Ecto neural progenitor cell (in vitro differentiated cells): ENCODE measurements around the gene LPAR6.
"Not testable (repeated sequence)": the region's sequence is repeated elsewhere in the genome, so short reads cannot be mapped to it uniquely, and the experiment has no call there.

ENCODE experiments used
- DNase-seq: peaks from one replicate; pipeline ENCODE4 v3.0.0-alpha.2; 2018; ENCODE audit warnings: low spot score

The LPAR6 gene, protein sequence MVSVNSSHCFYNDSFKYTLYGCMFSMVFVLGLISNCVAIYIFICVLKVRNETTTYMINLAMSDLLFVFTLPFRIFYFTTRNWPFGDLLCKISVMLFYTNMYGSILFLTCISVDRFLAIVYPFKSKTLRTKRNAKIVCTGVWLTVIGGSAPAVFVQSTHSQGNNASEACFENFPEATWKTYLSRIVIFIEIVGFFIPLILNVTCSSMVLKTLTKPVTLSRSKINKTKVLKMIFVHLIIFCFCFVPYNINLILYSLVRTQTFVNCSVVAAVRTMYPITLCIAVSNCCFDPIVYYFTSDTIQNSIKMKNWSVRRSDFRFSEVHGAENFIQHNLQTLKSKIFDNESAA

DNA sequence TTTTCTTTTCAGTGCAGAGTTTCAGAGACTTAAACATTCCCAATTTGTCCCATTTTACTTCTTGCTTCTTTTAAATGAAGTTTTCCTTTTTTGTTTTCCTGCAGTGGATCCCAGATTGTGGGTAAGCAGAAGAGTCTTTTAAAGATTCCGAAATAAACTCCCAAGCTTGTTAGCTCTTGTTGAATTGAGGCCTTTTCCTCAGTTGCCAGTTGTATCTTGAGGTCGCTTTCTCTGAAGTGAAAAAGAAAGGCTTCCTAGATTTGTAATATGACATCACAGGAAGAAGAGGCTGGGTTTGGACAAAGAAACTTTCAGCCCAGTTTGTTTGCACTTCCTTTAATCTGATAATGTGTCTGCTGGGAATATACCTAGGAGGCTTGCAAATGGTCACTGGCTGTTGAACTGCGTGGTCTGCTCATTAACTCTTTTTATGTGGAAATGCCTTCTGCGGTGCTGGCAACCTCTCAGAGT lies at the start of gene LPAR6:
Gene LPAR6, minus strand, starts transcription at position 233 of the 471 bp plus-strand sequence. CDS start 690 bp downstream, outside the sequence.
- no peak for DNase-seq

GRCh38 chr13:48457578-48458242 lies 44.8 kb upstream of the LPAR6 start:
- DNase-seq, result no peak

- DNase-seq, result no peak
These were observed 43.6 kb upstream of the LPAR6 start for GRCh38 chr13:48456546-48456945.

DNA sequence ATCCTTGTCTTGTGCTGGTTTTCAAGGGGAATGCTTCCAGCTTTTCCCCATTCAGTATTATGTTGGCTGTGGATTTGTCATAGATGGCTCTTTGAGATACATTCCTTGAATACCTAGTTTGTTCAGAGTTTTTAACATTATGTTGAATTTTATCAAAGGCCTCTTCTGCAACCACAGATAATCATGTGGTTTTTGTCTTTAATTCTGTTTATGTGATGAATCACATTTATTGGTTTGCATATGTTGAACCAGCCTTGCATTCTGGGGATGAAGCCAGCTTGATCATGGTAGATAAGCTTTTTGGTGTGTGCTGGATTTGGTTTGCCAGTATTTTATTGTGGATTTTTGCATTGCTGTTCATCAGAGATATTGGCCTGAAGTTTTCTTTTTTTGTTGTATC lies 38.3 kb upstream of the LPAR6 start:
- DNase-seq, result not testable (repeated sequence)

GRCh38 chr13:48449656-48450055 lies 36.7 kb upstream of the LPAR6 start:
- no peak for DNase-seq

DNA sequence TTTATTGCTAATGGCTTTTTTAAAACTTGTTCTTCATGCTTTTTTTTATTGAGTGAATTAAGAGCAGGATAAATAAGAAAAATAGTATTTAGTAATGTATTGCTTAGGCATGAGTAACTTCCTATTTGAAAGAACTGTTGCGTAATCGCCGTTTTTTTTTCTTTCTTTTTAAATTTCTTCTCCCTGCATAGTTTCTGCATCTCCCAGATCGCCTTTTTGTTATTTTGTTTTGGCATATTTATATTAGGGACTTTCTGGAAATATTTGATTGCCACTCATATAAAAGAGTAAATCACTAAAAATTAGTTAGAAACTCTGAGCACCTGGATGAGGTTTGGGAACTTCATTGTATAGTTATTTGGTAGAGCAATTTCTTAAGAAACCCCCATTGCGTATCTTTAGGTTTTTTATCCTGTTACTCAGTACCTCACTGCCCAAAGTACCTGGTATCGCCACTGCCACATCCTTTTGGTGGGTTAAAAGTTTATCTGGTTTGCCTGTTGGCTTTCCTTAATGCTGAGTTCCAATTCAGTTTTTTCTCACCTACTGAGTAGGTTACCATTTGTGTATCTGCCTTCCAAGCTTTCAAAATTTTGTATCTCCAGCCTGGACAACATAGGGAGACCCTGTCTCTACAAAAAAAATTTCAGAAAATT lies 36.2 kb upstream of the LPAR6 start:
- DNase-seq, result no peak

- no peak for DNase-seq
These were observed 35.5 kb upstream of the LPAR6 start for GRCh38 chr13:48448285-48448958.

- DNase-seq, result no peak
These were observed 33.6 kb upstream of the LPAR6 start for GRCh38 chr13:48446464-48446863.

DNA sequence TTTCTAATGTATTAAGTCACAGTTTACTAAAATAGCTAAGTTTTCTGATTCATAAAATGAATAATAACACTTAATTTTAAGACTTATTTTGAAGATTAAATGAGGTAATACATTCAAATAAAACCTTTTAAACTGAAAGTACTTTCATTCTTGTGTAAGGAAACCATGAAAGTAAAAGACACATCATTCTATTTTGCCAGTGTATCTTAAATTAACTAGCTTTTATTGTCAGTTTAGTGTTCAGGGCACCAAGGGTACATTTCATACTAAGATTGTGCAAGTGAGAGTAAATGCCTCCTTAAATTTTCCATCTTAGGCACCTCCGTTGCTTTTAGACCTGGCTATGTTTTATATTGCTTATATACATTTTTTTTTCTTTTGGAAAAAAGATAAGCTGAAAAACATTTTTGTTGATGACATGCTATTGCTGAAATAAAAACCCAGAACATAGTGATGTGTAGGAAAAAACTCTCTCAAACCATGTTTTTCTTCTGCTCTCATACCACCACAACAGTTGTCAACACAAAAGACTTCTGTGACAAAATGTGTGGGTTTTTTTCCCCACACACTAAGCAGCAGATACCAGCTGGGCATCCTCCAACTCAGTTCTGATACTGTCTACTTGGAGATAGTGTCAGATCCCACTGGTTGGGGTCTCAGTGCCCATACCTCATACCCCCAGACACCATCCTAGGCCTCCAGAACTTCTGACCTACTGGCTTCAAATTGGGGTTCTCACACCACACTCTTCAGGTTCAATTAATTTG lies 30.7 kb upstream of the LPAR6 start:
- DNase-seq, result no peak

DNA sequence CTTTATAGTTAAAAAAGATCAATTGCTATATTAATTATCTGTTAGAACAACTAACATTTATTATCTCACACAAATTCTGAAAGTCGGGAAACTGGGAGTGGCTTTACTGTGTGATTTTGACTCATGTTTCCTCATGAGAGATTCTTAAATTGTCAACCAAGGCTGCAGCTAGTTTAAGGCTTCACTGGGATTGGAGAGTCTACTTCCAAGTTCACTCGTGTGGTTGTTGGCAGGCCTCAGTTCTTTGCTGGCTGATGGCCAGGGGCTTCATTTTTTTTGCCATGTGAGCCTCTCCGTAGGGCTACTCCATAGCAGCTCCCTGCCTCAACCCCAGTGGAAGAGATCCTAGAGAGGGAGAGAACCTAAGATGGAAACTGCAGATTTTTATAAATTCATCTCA lies 24.5 kb upstream of the LPAR6 start:
- DNase-seq, result no peak

DNA sequence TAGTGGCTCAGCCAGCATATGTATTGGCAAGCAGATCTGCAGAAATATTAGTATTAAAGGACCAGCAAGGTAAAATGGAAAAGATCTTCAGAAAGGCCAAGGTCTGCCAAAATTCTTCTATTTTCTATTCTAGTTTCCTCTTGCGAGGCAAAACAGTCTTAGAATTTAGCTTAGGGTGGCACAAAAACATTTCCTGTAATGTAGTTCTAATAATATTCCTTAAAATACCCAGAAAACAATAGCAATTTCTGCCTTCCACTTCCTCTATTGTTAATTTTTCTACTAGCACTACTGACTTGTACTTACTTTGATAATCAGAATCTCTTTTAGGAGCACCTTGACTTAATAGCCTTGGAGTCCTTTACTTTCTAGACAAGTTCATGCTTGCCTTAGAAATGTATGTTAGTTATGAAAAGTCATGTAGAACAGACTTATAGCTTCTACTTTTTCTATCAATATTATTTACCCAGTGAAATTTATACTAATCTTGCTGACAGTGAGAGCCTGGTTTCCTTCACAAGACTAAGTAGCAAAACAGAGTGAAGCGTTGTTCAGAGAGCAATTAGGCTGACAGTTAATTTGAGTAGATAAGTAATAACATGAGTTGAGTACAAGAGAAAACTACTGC lies 23.9 kb upstream of the LPAR6 start:
- DNase-seq, result no peak

DNA sequence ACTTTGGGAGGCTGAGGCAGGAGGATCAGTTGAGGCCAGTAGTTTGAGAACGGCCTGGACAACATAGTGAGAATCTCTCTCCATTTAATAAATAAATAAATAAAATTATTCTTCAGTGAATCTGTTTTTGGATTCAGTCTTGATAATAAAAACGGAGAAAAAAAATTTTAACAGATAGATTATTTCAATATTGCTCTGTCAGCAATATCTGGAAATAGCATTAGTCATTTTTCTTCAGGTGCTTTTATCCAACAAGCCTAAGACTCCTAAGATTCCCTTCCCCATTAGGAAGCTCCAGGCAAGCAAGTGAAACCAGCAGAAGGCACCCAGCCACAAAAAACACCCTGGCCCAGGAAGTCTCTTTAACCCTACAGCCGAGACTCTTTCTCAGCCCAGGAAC lies 21.3 kb upstream of the LPAR6 start:
- DNase-seq, result no peak

GRCh38 chr13:48431987-48432615 lies 19.2 kb upstream of the LPAR6 start:
- DNase-seq, result no peak

DNA sequence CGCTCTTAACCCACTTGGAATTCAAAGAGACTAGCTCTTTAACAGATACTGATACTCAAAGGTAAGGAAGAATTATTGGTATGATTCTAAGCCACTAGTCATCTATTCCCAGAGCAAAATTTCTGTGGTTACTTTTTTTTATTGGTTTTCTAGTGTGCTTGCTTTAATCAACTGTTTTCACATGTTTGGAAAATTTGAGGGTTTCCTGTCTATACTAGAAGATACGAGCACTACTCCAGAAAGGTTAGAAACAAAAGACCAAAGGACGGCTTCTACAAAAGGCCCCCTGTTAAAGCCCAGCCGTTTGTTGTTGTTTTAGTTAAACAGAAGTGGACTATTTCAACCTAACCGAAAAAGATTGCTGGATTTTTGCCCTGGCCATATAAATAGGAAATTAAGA lies 18.5 kb upstream of the LPAR6 start:
- DNase-seq, result no peak

- DNase-seq, result no peak
These were observed 17.0 kb upstream of the LPAR6 start for GRCh38 chr13:48429886-48430285.

DNA sequence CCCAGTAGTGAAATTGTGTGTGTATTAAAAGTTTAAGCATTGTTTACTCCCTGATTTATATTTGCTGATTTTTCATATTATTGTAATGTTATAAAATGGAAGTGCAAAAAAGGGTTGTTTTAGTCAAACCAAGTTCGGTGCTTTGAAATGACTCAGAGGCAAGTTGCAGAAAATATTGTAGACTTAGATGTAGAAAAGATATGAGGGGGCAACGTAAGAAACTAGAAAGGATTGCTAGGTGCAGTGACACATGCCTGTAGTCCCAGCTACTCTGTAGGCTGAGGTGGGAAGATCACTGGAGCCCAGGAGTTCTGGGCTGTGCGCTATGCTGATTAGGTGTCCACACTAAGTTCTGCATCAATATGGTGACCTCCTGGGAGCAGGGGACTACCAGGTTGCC lies 16.1 kb upstream of the LPAR6 start:
- no peak for DNase-seq

DNA sequence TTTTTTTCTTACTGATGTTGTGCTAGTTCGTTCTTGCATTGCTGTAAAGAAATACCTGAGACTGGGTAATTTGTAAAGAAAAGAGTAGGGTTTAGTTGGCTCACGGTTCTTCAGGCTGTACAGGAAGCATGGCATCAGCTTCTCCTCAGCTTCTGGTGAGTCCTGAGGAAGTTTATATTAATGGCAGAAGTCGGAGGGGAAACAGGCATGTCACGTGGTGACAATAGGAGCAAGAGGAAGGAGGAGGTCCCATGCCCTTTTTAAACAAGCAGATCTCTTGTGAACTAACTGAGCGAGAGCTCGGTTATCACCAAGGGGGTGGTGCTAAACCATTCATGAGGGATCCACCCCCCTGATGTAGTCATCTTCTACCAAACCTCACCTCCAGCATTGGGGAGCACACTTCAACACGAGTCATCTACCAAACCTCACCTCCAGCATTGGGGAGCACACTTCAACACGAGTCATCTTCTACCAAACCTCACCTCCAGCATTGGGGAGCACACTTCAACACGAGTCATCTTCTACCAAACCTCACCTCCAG lies 13.9 kb upstream of the LPAR6 start:
- not testable (repeated sequence) for DNase-seq

DNA sequence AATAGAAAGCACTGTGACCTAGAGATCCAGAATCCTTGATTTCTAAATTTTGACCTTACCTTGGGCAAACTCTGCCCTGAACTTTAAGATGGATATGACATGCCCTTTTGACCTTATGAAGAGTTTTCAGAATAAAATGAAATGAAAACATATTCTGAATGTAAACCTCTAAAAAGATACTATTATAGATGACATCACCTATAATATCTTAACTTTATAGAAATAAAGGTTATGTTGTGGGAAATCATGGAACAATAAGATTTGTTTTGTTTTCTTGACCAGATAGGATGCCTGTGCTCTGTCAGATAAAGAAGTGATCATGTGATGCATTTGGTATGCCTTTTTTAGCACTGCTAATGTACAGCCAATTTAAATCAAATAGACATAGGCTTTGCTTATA lies 13.1 kb upstream of the LPAR6 start:
- no peak for DNase-seq

DNA sequence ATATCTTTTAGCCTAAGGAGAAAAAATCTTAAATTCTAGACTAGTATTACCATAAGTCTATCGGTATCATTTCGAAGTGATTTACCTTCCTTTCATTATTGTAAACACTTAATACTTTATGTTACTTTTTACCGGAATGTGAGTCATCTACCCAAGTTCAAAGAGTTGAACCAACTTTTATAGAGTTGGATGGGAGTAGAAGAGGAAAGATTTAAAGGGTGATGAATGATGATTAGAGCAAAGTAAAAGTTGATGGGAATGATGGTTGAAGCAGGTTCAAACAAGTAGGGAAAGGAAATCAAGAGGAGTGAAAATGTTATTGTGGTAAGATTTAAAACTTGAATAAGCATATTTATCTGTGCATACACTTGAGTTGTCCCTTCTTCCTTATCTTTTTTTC lies 11.3 kb upstream of the LPAR6 start:
- DNase-seq, result no peak

GRCh38 chr13:48422003-48422402 lies 9.1 kb upstream of the LPAR6 start:
- DNase-seq, result not testable (repeated sequence)
